ENCODE results near the gene KCNK5.

GRCh38 chr6:39214846-39215639 is 14.2 kb downstream of the KCNK5 start:
- TF ChIP-seq POLR2A (IDR thresholded peaks at IDR 0.05; ENCODE audit: low read length) (no peak), GATA1 (IDR thresholded peaks at IDR 0.05; ENCODE audit: low read depth, low read length) (no peak)

Data from erythroblast (primary cell).